Breast epithelium (tissue), 4 donors: Measurements from ENCODE around the gene MAP3K14. TPM values are rescaled to one million over a fixed set of nuclear protein-coding genes. Genes with fewer than 3 reads are reported as not detected.
"Not testable (repeated sequence)": the region's sequence is repeated elsewhere in the genome, so short reads cannot be mapped to it uniquely, and the experiment has no call there.

ENCODE experiments used
- DNase-seq, 2 donors: peaks; one replicate each; pipeline ENCODE4 v3.0.0-alpha.2; 2019; ENCODE audit warnings: low spot score in 2 of 2
- H3K27ac ChIP-seq, 2 donors: fragments of 200-600 bp; sonication (generic) in 1 of 2; one replicate each; pipeline ENCODE4 v1.5.1; 2016 to 2019; ENCODE audit warnings: mild to moderate bottlenecking in 1 of 2
- H3K27me3 ChIP-seq, 2 donors: fragments of 200-600 bp; sonication (generic) in 1 of 2; one replicate each; pipeline versions ENCODE4 v1.5.1 to v1.6.0; 2017 to 2019; ENCODE audit warnings: control low read depth in 1 of 2, mild to moderate bottlenecking in 1 of 2
- H3K36me3 ChIP-seq: fragments of 200-600 bp; one replicate; pipeline ENCODE4 v1.5.1; 2019
- H3K4me1 ChIP-seq, 2 donors: fragments of 200-600 bp; sonication (generic); one replicate each; pipeline ENCODE4 v1.5.1; 2016 to 2019; ENCODE audit warnings: control low read depth in 1 of 2
- H3K4me3 ChIP-seq, 3 donors: fragments of 200-600 bp; sonication (generic); 1 replicate in 2 of 3; 2 replicates in 1 of 3; pipeline ENCODE4 v1.5.1; 2016 to 2019; ENCODE audit warnings: mild to moderate bottlenecking in 3 of 3, moderate library complexity in 2 of 3
- H3K9me3 ChIP-seq, 2 donors: fragments of 200-600 bp; sonication (generic) in 1 of 2; one replicate each; pipeline ENCODE4 v1.5.1; 2016 to 2019; ENCODE audit warnings: control low read depth in 1 of 2
- CTCF ChIP-seq, 3 donors: fragments of 450-650 bp; IDR thresholded peaks; one replicate each; pipeline ENCODE4 v1.5.1; 2016 to 2017; ENCODE audit warnings: antibody characterized with exemption in 3 of 3, mild to moderate bottlenecking in 3 of 3, moderate library complexity in 3 of 3
- POLR2A ChIP-seq: fragments of 450-650 bp; IDR thresholded peaks from one replicate; pipeline ENCODE4 v1.6.1; 2016; ENCODE audit warnings: antibody characterized with exemption, mild to moderate bottlenecking, moderate library complexity
- POLR2AphosphoS5 ChIP-seq, 3 donors: sonication (generic); formaldehyde crosslinking; IDR thresholded peaks; one replicate each; pipeline ENCODE4 v1.6.1; 2017; ENCODE audit warnings: antibody characterized with exemption in 3 of 3
- intact Hi-C: fragments of 100-400 bp; cut with DNase I; formaldehyde crosslinking; loops from one replicate; pipeline ENCODE4 v1.15.1; 2023; ENCODE audit warnings: low total_unique reads
- total RNA-seq, 3 donors: library from RNA; depleted of rRNA; stranded (reverse); fragments of >200 nt; gene quantifications; one replicate each; pipeline ENCODE4 v1.1.0, GENCODE V29; 2016

The MAP3K14 gene
- total RNA-seq, 3 donors from 2014 or later: 4.3 to 12.3 (median 6.9) TPM

- no peak for TF ChIP-seq POLR2A
- TF ChIP-seq POLR2AphosphoS5 (IDR thresholded peaks at IDR 0.05): no peak
- no peak for TF ChIP-seq CTCF (IDR thresholded peaks at IDR 0.05)
- Histone ChIP-seq H3K27me3 (no peaks in the 10 kb centered on the region), H3K9me3 (no peaks in the 10 kb centered on the region), H3K4me1 (peaks cover 16 to 52% of the 10 kb centered on the region in 2 donors), H3K27ac (peak overlapping the region; percentile 88 to 91), H3K36me3 (no peaks in the 10 kb centered on the region), H3K4me3 (no peak overlapping the region)
- DNase-seq: no peak
- intact Hi-C loops: no loop called here
Observed at GRCh38 chr17:45308016-45308365, 8.8 kb downstream of the MAP3K14 start.

- H3K27me3 ChIP-seq: no peaks in the 10 kb centered on the region
- no peaks in the 10 kb centered on the region for H3K36me3 ChIP-seq
- peaks cover 11 to 48% of the 10 kb centered on the region in 2 donors for H3K4me1 ChIP-seq
- no peak for DNase-seq
- TF ChIP-seq POLR2AphosphoS5 (IDR thresholded peaks at IDR 0.05) (peak in 2 of 3 donors; percentile 47 to 69), POLR2A (no peak)
- no peak overlapping the region for H3K4me3 ChIP-seq
- intact Hi-C loops: no loop called here
- H3K9me3 ChIP-seq: no peaks in the 10 kb centered on the region
- H3K27ac ChIP-seq: peak overlapping the region; percentile 88 to 91
Observed at GRCh38 chr17:45307290-45308015, 9.4 kb downstream of the MAP3K14 start.

GRCh38 chr17:45306623-45307022, 10.2 kb downstream of the MAP3K14 start:
- TF ChIP-seq POLR2A: no peak
- Histone ChIP-seq H3K27me3 (no peaks in the 10 kb centered on the region), H3K4me1 (peaks cover 9 to 40% of the 10 kb centered on the region in 2 donors), H3K9me3 (no peaks in the 10 kb centered on the region), H3K27ac (peak overlapping the region; percentile 88 to 91), H3K4me3 (no peak overlapping the region), H3K36me3 (no peaks in the 10 kb centered on the region)
- no peak for DNase-seq
- intact Hi-C loops: no loop called here

GRCh38 chr17:45306094-45306493, 10.7 kb downstream of the MAP3K14 start:
- TF ChIP-seq CTCF (IDR thresholded peaks at IDR 0.05): no peak
- TF ChIP-seq POLR2A: no peak
- no peak for TF ChIP-seq POLR2AphosphoS5 (IDR thresholded peaks at IDR 0.05)
- peak overlapping the region; percentile 44 to 91 for H3K27ac ChIP-seq
- no peaks in the 10 kb centered on the region for H3K36me3 ChIP-seq
- H3K4me3 ChIP-seq: no peak overlapping the region
- no peaks in the 10 kb centered on the region for H3K27me3 ChIP-seq
- no peak for DNase-seq
- intact Hi-C loops: no loop called here
- H3K4me1 ChIP-seq: peaks cover 4 to 35% of the 10 kb centered on the region in 2 donors
- H3K9me3 ChIP-seq: no peaks in the 10 kb centered on the region

- no peak for DNase-seq
- Histone ChIP-seq H3K9me3 (no peaks in the 10 kb centered on the region), H3K36me3 (no peaks in the 10 kb centered on the region), H3K4me3 (no peak overlapping the region), H3K27me3 (no peaks in the 10 kb centered on the region), H3K27ac (peak overlapping the region; percentile 44 to 91), H3K4me1 (peaks cover 3 to 30% of the 10 kb centered on the region in 2 donors)
- TF ChIP-seq CTCF (IDR thresholded peaks at IDR 0.05): no peak
- TF ChIP-seq POLR2AphosphoS5 (IDR thresholded peaks at IDR 0.05): no peak
- no peak for TF ChIP-seq POLR2A
- intact Hi-C loops: no loop called here
Observed at GRCh38 chr17:45305530-45306087, 11.2 kb downstream of the MAP3K14 start.

GRCh38 chr17:45302649-45303173, 14.1 kb downstream of the MAP3K14 start:
- Histone ChIP-seq H3K4me1 (peaks cover 0 to 32% of the 10 kb centered on the region in 2 donors), H3K27ac (peak overlapping the region; percentile 78 to 80), H3K36me3 (no peaks in the 10 kb centered on the region), H3K9me3 (no peaks in the 10 kb centered on the region), H3K27me3 (no peaks in the 10 kb centered on the region), H3K4me3 (peak overlapping the region in 1 of 3 donors; percentile 24)
- intact Hi-C loops: no loop called here
- DNase-seq: no peak
- TF ChIP-seq CTCF (IDR thresholded peaks at IDR 0.05) (no peak), POLR2A (no peak), POLR2AphosphoS5 (IDR thresholded peaks at IDR 0.05) (peak in 1 of 3 donors; percentile 13)

- H3K27me3 ChIP-seq, H3K9me3 ChIP-seq, DNase-seq, H3K36me3 ChIP-seq, intact Hi-C loops: not testable (repeated sequence)
- peaks cover 0 to 28% of the 10 kb centered on the region in 2 donors for H3K4me1 ChIP-seq
- peak overlapping the region; percentile 78 to 80 for H3K27ac ChIP-seq
- H3K4me3 ChIP-seq: peak overlapping the region in 1 of 3 donors; percentile 24
Observed at GRCh38 chr17:45302220-45302619, 14.6 kb downstream of the MAP3K14 start.
